H9 (cell line): ENCODE measurements around the gene ETV5. TPM values are rescaled to one million over a fixed set of nuclear protein-coding genes. Genes with fewer than 3 reads are reported as not detected.

Experiments
- DNase-seq: peaks from one replicate; pipeline ENCODE4 v3.0.0-alpha.2; 2017
- H2AFZ ChIP-seq: one replicate; pipeline ENCODE4 v1.6.1; 2013; ENCODE audit warnings: mild to moderate bottlenecking, low read length, control low read depth, moderate library complexity
- H2AK5ac ChIP-seq: 2 replicates; pipeline ENCODE4 v1.6.1; 2013; ENCODE audit warnings: low read length, control low read depth, mixed read lengths; ENCODE audit not compliant: insufficient read length
- H2BK120ac ChIP-seq: one replicate; pipeline ENCODE4 v1.6.1; 2013; ENCODE audit warnings: low read depth, mild to moderate bottlenecking, low read length, control low read depth, inconsistent platforms; ENCODE audit not compliant: poor library complexity, severe bottlenecking
- H2BK12ac ChIP-seq: 2 replicates; pipeline ENCODE4 v1.6.1; 2013; ENCODE audit warnings: low read length, control low read depth, mixed read lengths, low read depth; ENCODE audit not compliant: insufficient read length
- H2BK15ac ChIP-seq: 2 replicates; pipeline ENCODE4 v1.6.1; 2013; ENCODE audit warnings: low read depth, low read length, control low read depth
- H2BK20ac ChIP-seq: one replicate; pipeline ENCODE4 v1.6.1; 2013; ENCODE audit warnings: low read depth, mild to moderate bottlenecking, low read length, control low read depth, inconsistent platforms; ENCODE audit not compliant: poor library complexity, severe bottlenecking
- H2BK5ac ChIP-seq: 2 replicates; pipeline ENCODE4 v1.6.1; 2013; ENCODE audit warnings: low read length, control low read depth, mixed read lengths; ENCODE audit not compliant: insufficient read length
- H3K14ac ChIP-seq: 2 replicates; pipeline ENCODE4 v1.6.1; 2013; ENCODE audit warnings: low read length, control low read depth; ENCODE audit not compliant: insufficient read depth
- H3K18ac ChIP-seq: 2 replicates; pipeline ENCODE4 v1.6.1; 2013; ENCODE audit warnings: low read depth, mild to moderate bottlenecking, mixed read lengths, low read length, control low read depth; ENCODE audit not compliant: insufficient read length
- H3K23ac ChIP-seq: 2 replicates; pipeline ENCODE4 v1.6.1; 2013; ENCODE audit warnings: low read length, control low read depth, mixed read lengths, low read depth; ENCODE audit not compliant: insufficient read length
- H3K23me2 ChIP-seq: 2 replicates; pipeline ENCODE4 v1.6.1; 2013; ENCODE audit warnings: low read depth, mild to moderate bottlenecking, mixed read lengths, low read length, control low read depth; ENCODE audit not compliant: insufficient read length, poor library complexity, severe bottlenecking
- H3K27ac ChIP-seq: 2 replicates; pipeline ENCODE4 v1.5.1; 2013; ENCODE audit warnings: low read length, control low read depth, mixed read lengths, low read depth; ENCODE audit not compliant: insufficient read length
- H3K27me3 ChIP-seq: 2 replicates; pipeline ENCODE4 v1.6.1; 2013; ENCODE audit warnings: low read length, control low read depth, inconsistent platforms; ENCODE audit not compliant: insufficient read depth
- H3K4ac ChIP-seq: 2 replicates; pipeline ENCODE4 v1.6.1; 2013; ENCODE audit warnings: low read depth, mild to moderate bottlenecking, control low read depth, inconsistent platforms, low read length, moderate library complexity
- H3K4me1 ChIP-seq: 2 replicates; pipeline ENCODE4 v1.6.1; 2013; ENCODE audit warnings: low read length, control low read depth, inconsistent platforms; ENCODE audit not compliant: insufficient read depth
- H3K4me2 ChIP-seq: 2 replicates; pipeline ENCODE4 v1.6.1; 2013; ENCODE audit warnings: low read length, control low read depth, mixed read lengths; ENCODE audit not compliant: insufficient read length, insufficient read depth
- H3K56ac ChIP-seq: 2 replicates; pipeline ENCODE4 v1.6.1; 2013; ENCODE audit warnings: low read depth, mild to moderate bottlenecking, mixed read lengths, low read length, control low read depth; ENCODE audit not compliant: insufficient read length
- H3K79me1 ChIP-seq: 2 replicates; pipeline ENCODE4 v1.6.1; 2013; ENCODE audit warnings: low read depth, mild to moderate bottlenecking, moderate library complexity, low read length, control low read depth, inconsistent platforms; ENCODE audit not compliant: insufficient read depth, poor library complexity, severe bottlenecking
- H3K79me2 ChIP-seq: 2 replicates; pipeline ENCODE4 v1.6.1; 2013; ENCODE audit warnings: low read length, control low read depth, inconsistent platforms; ENCODE audit not compliant: insufficient read depth
- H3K9ac ChIP-seq: 2 replicates; pipeline ENCODE4 v1.6.1; 2013; ENCODE audit warnings: low read length, control low read depth, mixed read lengths; ENCODE audit not compliant: insufficient read length; ENCODE audit errors: extremely low read depth
- H3K9me3 ChIP-seq: one replicate; pipeline ENCODE4 v1.6.1; 2013; ENCODE audit warnings: low read depth, low read length, inconsistent platforms; ENCODE audit not compliant: control insufficient read depth
- H3T11ph ChIP-seq: one replicate; pipeline ENCODE4 v1.6.1; 2013; ENCODE audit warnings: mild to moderate bottlenecking, low read length, control low read depth, inconsistent platforms
- H4K20me1 ChIP-seq: one replicate; pipeline ENCODE4 v1.6.1; 2013; ENCODE audit not compliant: control insufficient read depth, insufficient read length, insufficient read depth
- H4K5ac ChIP-seq: 2 replicates; pipeline ENCODE4 v1.6.1; 2013; ENCODE audit warnings: low read depth, mild to moderate bottlenecking, mixed read lengths, low read length, control low read depth; ENCODE audit not compliant: insufficient read length
- H4K8ac ChIP-seq: replicated peaks from 2 replicates; pipeline ENCODE4 v1.6.1; 2013; ENCODE audit warnings: low read length, control low read depth, mixed read lengths, low read depth; ENCODE audit not compliant: insufficient read length
- H4K91ac ChIP-seq: 2 replicates; pipeline ENCODE4 v1.6.1; 2013; ENCODE audit warnings: low read depth, mild to moderate bottlenecking, moderate library complexity, mixed read lengths, low read length, control low read depth; ENCODE audit not compliant: insufficient read length
- H3K27ac Mint-ChIP-seq, 3 experiments: 2 replicates in 2 of 3; 3 replicates in 1 of 3; pipeline ENCODE4 v1.8.0; 2020 to 2021; ENCODE audit warnings: mixed read lengths in 3 of 3, mild to moderate bottlenecking in 1 of 3, moderate library complexity in 1 of 3
- H3K27me3 Mint-ChIP-seq: 2 replicates; pipeline ENCODE4 v1.8.0; 2021; ENCODE audit warnings: low read depth, mild to moderate bottlenecking, moderate library complexity, mixed read lengths
- H3K36me3 Mint-ChIP-seq, 3 experiments: 2 replicates in 2 of 3; 3 replicates in 1 of 3; pipeline ENCODE4 v1.8.0; 2020 to 2021; ENCODE audit warnings: low read depth in 3 of 3, mixed read lengths in 3 of 3; ENCODE audit not compliant: insufficient read depth in 1 of 3
- H3K4me1 Mint-ChIP-seq, 2 experiments: 2 replicates each; pipeline ENCODE4 v1.8.0; 2020; ENCODE audit warnings: mixed read lengths in 2 of 2
- H3K4me3 Mint-ChIP-seq, 2 experiments: 2 replicates in 1 of 2; 3 replicates in 1 of 2; pipeline ENCODE4 v1.8.0; 2020 to 2021; ENCODE audit warnings: mild to moderate bottlenecking in 2 of 2, mixed read lengths in 2 of 2, moderate library complexity in 1 of 2
- H3K9me3 Mint-ChIP-seq, 2 experiments: 2 replicates in 1 of 2; 3 replicates in 1 of 2; pipeline ENCODE4 v1.8.0; 2020; ENCODE audit warnings: mild to moderate bottlenecking in 2 of 2, mixed read lengths in 2 of 2, moderate library complexity in 1 of 2
- WGBS: extraction: QIAGEN DNeasy Blood & Tissue Kit; methylation state at CpG from one replicate; pipeline ENCODE4 v1.1.7; 2013; ENCODE audit warnings: missing lambda C conversion rate, low lambda C conversion rate, mixed read lengths; ENCODE audit not compliant: insufficient read length; ENCODE audit errors: extremely low coverage; 5-methylcytosine and 5-hydroxymethylcytosine counted together
- total RNA-seq: library from RNA; stranded (reverse); gene quantifications from 2 replicates; pipeline ENCODE4 v1.2.1, GENCODE V29; 2021
- TF ChIP-seq, protein P1 (sequence below): fragments of 200-600 bp; sonication (generic); conservative IDR thresholded peaks from 3 replicates; pipeline ENCODE4 v1.8.0; 2021; ENCODE audit warnings: antibody characterized with exemption, mild to moderate bottlenecking

ETV5 gene
- total RNA-seq, 1 experiment from 2014 or later: 7.7 TPM

DNA sequence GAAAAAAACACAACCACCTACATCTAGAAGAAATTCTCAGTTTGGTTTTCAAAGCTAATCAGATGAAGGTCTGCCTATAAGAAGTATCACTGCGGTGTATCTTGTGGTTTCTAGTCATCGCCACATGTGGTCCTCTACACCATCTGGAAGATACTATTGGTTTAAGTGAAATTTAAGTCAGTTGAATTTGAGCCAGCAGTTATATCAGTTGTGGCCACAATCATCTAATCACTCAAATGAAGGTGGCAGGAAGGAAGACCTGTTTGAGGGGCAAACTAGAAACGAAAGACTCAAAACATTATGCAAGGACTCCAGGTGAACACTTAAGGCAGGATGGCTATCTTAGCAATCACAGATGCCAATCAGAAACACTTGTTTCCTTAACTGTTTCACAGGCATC, 48.7 kb downstream of the ETV5 start:
- Histone ChIP-seq H3K9ac (no peak overlapping the region), H4K20me1 (no peaks in the 10 kb centered on the region), H4K5ac (no peak overlapping the region), H3K27me3 (no peaks in the 10 kb centered on the region), H3K4ac (no peak overlapping the region), H3K14ac (no peak overlapping the region), H3K4me2 (no peak overlapping the region), H3K27ac (no peak overlapping the region), H4K91ac (no peak overlapping the region), H2BK5ac (no peak overlapping the region), H3K56ac (no peak overlapping the region), H3K23ac (no peak overlapping the region), H2AFZ (no peak overlapping the region), H2BK12ac (no peak overlapping the region), H4K8ac (no peak overlapping the region), H3K23me2 (no peaks in the 10 kb centered on the region), H3K79me1 (no peaks in the 10 kb centered on the region), H2BK120ac (no peak overlapping the region), H3K18ac (no peak overlapping the region), H2BK20ac (no peak overlapping the region), H3T11ph (no peak overlapping the region), H2BK15ac (no peak overlapping the region), H3K4me1 (peaks cover 2% of the 10 kb centered on the region; the same call in 1 of the 2 replicates), H2AK5ac (no peak overlapping the region), H3K79me2 (no peaks in the 10 kb centered on the region), H3K9me3 (no peaks in the 10 kb centered on the region)
- WGBS: no CpG with 5 or more reads among the region's 3 CpGs
- DNase-seq: no peak
- Mint-ChIP-seq H3K4me3 (no peak overlapping the region), H3K4me1 (peaks cover 25 to 28% of the 10 kb centered on the region in 2 experiments), H3K9me3 (no peaks in the 10 kb centered on the region), H3K27me3 (peaks cover 1% of the 10 kb centered on the region; the same call in 1 of the 2 replicates), H3K36me3 (peaks cover 4 to 40% (median 7%) of the 10 kb centered on the region in 3 experiments; a peak in 4 of 7 replicates), H3K27ac (no peak overlapping the region)
- TF ChIP-seq, protein P1, sequence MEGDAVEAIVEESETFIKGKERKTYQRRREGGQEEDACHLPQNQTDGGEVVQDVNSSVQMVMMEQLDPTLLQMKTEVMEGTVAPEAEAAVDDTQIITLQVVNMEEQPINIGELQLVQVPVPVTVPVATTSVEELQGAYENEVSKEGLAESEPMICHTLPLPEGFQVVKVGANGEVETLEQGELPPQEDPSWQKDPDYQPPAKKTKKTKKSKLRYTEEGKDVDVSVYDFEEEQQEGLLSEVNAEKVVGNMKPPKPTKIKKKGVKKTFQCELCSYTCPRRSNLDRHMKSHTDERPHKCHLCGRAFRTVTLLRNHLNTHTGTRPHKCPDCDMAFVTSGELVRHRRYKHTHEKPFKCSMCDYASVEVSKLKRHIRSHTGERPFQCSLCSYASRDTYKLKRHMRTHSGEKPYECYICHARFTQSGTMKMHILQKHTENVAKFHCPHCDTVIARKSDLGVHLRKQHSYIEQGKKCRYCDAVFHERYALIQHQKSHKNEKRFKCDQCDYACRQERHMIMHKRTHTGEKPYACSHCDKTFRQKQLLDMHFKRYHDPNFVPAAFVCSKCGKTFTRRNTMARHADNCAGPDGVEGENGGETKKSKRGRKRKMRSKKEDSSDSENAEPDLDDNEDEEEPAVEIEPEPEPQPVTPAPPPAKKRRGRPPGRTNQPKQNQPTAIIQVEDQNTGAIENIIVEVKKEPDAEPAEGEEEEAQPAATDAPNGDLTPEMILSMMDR: no peak
